Metanephros (tissue), 1 donor: ENCODE measurements around the gene EIF2A. TPM values are rescaled to one million over a fixed set of nuclear protein-coding genes. Genes with fewer than 3 reads are reported as not detected.

ENCODE experiments used
- total RNA-seq: library from RNA; depleted of rRNA; stranded (reverse); fragments of >200 nt; gene quantifications from one replicate; pipeline ENCODE4 v1.2.3, GENCODE V29; 2014

The EIF2A gene
- total RNA-seq, result 112 TPM

DNA sequence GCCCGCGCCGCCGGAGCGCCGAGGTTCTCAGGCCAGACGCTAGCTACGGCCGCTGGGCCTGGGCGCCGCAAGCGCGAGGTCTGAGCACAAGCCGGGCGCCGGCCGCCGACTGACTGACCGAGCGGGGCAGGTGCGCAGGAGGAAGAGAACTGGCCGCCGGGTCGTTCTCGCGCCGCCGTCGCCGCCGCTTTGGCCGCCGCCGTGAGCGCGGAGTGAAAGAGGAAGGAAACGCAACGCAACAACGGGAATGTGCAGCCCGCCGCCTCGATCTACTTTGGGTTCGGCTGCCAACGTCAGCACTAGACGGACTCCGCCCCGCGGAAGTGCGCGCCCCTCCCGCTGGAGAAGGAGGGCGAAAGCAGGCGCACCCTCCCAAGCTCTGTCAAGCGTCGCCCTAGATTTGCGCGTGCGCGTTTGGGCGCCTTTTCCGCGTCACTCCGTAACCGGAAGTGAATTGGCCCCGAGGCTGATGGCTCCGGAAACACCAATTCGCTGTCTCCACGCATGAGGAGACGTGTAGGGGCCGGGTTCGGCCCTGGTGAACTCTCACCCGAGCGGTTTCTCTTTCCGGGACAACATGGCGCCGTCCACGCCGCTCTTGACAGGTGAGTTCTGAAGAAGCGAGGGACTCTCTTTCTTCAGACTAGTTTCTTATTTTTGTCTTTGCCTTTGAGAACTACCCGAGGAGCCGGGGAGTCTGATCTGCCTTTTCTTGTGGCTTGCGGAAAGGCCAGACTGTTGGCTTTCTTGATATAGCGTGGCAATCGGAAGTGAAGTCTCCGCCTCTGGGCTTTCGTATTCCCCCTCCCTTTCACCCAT lies at the start of gene EIF2A, which contains the start of gene SERP1:
TSS of gene EIF2A (plus strand) at position 562 of the 819 bp plus-strand sequence. CDS start at position 578, 16 bp downstream.
TSS of gene SERP1 (minus strand) at position 271 of the 819 bp plus-strand sequence. CDS start 361 bp downstream, outside the sequence.

DNA sequence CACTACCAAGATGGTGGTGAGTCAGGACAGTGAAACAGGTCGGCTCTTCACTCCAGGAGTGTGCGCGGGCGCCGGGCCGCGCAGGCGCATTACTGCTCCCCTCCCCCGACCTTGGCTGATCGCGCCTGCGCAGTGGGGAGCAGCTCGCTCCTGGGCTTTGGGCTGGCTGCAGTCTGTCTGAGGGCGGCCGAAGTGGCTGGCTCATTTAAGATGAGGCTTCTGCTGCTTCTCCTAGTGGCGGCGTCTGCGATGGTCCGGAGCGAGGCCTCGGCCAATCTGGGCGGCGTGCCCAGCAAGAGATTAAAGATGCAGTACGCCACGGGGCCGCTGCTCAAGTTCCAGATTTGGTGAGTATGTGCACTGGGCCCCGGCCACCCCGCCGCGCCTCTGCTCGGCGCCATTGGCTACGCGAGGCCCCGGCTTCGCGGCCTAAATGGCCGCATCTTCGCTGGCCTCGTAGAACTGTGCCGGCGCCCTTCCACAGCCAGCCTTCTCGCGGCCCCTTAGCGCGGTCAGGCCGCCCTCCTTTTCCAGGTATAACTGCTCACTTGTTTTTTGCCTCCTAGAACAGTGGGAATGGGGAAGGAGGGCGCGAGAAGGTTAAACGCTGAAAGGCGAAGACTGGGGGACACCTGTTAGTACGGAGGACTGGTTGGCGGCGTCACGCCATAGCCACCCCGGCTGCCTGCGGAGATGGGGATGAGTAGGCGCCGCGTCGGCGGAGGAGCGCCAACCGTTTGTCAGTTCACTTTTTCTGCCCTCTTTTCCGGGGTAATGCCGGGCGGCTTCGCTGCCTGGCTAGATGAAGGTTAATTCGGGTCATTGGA lies 56.8 kb downstream of the EIF2A start, which contains the start of gene SELENOT:
TSS of gene SELENOT (plus strand) at position 169 of the 827 bp plus-strand sequence. CDS start at position 211, 42 bp downstream.

Other genes starting within 250 kb of the EIF2A start
- 45.0 TPM for gene TSC22D2, start 138.5 kb upstream of the EIF2A start, total RNA-seq
- gene SERP1, start 291 bp upstream of the EIF2A start, total RNA-seq, result 209 TPM
- 92.4 TPM for gene SELENOT, start 56.5 kb downstream of the EIF2A start, total RNA-seq
- gene ERICH6, start 157.1 kb downstream of the EIF2A start, total RNA-seq, result not detected
- 39.3 TPM for gene SIAH2, start 216.4 kb downstream of the EIF2A start, total RNA-seq